ENCODE measurements around the gene SIX4. TPM values are rescaled to one million over a fixed set of nuclear protein-coding genes. Genes with fewer than 3 reads are reported as not detected.

The SIX4 gene
- total and polyA plus RNA-seq, 7 donors, result 0.85 to 44.8 (median 26.1) TPM

- 6 to 20% (median 14%) methylated on average over 1 of the region's 1 CpG for WGBS, 3 donors
- intact Hi-C loops (cut with DNase I), result no loop called here
- H3K36me3 ChIP-seq (ENCODE audit: insufficient read depth in 1 of 2, low read depth in 1 of 2), result peaks cover 0 to 7% of the 10 kb centered on the region in 2 donors
- DNase-seq (no peak), ATAC-seq (peak in 3 of 4 donors; percentile 37 to 66 (median 65))
- no peaks in the 10 kb centered on the region for H3K27me3 ChIP-seq (ENCODE audit: insufficient read depth in 3 of 3, low read length in 2 of 3)
- peaks cover 69% of the 10 kb centered on the region for H3K4me1 ChIP-seq
- TF ChIP-seq CTCF (IDR thresholded peaks at IDR 0.05), result no peak
- H3K4me3 ChIP-seq, result no peak overlapping the region
- peak overlapping the region; percentile 73 for H3K27ac ChIP-seq
- H3K9me3 ChIP-seq, result no peaks in the 10 kb centered on the region
Observed at GRCh38 chr14:60756847-60757246, 32.7 kb upstream of the SIX4 start.

GRCh38 chr14:60753264-60754119 lies 29.3 kb upstream of the SIX4 start:
- Histone ChIP-seq H3K4me3 (no peak overlapping the region), H3K36me3 (ENCODE audit: insufficient read depth in 1 of 2, low read depth in 1 of 2) (peaks cover 0 to 7% of the 10 kb centered on the region in 2 donors), H3K27ac (peak overlapping the region; percentile 23), H3K27me3 (ENCODE audit: insufficient read depth in 3 of 3, low read length in 2 of 3) (no peaks in the 10 kb centered on the region), H3K4me1 (peaks cover 37% of the 10 kb centered on the region), H3K9me3 (no peaks in the 10 kb centered on the region)
- 87 to 97% (median 93%) methylated on average over 7 of the region's 7 CpGs for WGBS, 3 donors
- ATAC-seq, result peak in 1 of 4 donors; percentile 66
- TF ChIP-seq CTCF (IDR thresholded peaks at IDR 0.05), result no peak
- no peak for DNase-seq
- intact Hi-C loops (cut with DNase I), result no loop called here

GRCh38 chr14:60744566-60744965 lies 20.4 kb upstream of the SIX4 start:
- DNase-seq, result no peak
- no peak for TF ChIP-seq CTCF (IDR thresholded peaks at IDR 0.05)
- peaks cover 10% of the 10 kb centered on the region for H3K9me3 ChIP-seq
- H3K27ac ChIP-seq, result no peak overlapping the region
- no peak overlapping the region for H3K4me3 ChIP-seq
- no peak for ATAC-seq
- no peaks in the 10 kb centered on the region for H3K27me3 ChIP-seq (ENCODE audit: insufficient read depth in 3 of 3, low read length in 2 of 3)
- peaks cover 17% of the 10 kb centered on the region for H3K4me1 ChIP-seq
- no peaks in the 10 kb centered on the region for H3K36me3 ChIP-seq (ENCODE audit: insufficient read depth in 1 of 2, low read depth in 1 of 2)
- intact Hi-C loops (cut with DNase I), result loop anchor here in 1 of 2 donors (10.0 kb wide), 1 partner anchor 50 kb away; no protein-coding TSS in a partner anchor

- Histone ChIP-seq H3K36me3 (ENCODE audit: insufficient read depth in 1 of 2, low read depth in 1 of 2) (no peaks in the 10 kb centered on the region), H3K4me1 (peaks cover 34% of the 10 kb centered on the region), H3K9me3 (peaks cover 8% of the 10 kb centered on the region), H3K27me3 (ENCODE audit: insufficient read depth in 3 of 3, low read length in 2 of 3) (no peaks in the 10 kb centered on the region), H3K27ac (peak overlapping the region; percentile 93), H3K4me3 (peak overlapping the region; percentile 93)
- no peak for TF ChIP-seq CTCF (IDR thresholded peaks at IDR 0.05)
- intact Hi-C loops (cut with DNase I), result loop anchor here in 1 of 2 donors (5.0 kb wide), 1 partner anchor 68 kb away; no protein-coding TSS in a partner anchor
- DNase-seq, result no peak
- WGBS, 3 donors, result 34 to 52% (median 43%) methylated on average over 4 of the region's 4 CpGs
- ATAC-seq, result peak; percentile 85 to 89 (median 86)
Observed at GRCh38 chr14:60738843-60739508, 14.8 kb upstream of the SIX4 start.

Data from psoas muscle (tissue), 8 donors.